Measurements from ENCODE around the gene ADGRB3. TPM values are rescaled to one million over a fixed set of nuclear protein-coding genes. Genes with fewer than 3 reads are reported as not detected.

Gene ADGRB3
- total and polyA plus RNA-seq, 10 of the 15 experiments (the other 5 are each of a cell fraction or from before 2014, with no cell fraction given) = 0.03 to 0.06 TPM; not detected in 8

- DNase-seq (ENCODE audit: low read depth, low spot score) = no peak
- ChIA-PET SMC1A (ENCODE audit: uncharacterized antibody, unreplicated experiment) (interaction anchor here (1.0 kb wide), 1 partner anchor 197 kb away, joined by 3 read pairs; no protein-coding TSS in a partner anchor), RAD21 (ENCODE audit: unreplicated experiment) (no interaction called here), CTCF (interaction anchor here (1.0 to 3.2 kb wide), 4 partner anchors 8 to 28 kb away, joined by 4 to 18 read pairs (median 5); no protein-coding TSS in a partner anchor), POLR2A (no interaction called here)
- Histone ChIP-seq H3K9ac (ENCODE audit: control insufficient read depth, insufficient read depth, low read length) (no peak overlapping the region), H4K20me1 (ENCODE audit: control insufficient read depth, insufficient read depth) (no peaks in the 10 kb centered on the region), H3K79me2 (ENCODE audit: control insufficient read depth, insufficient read depth, low read length) (no peaks in the 10 kb centered on the region), H2AFZ (ENCODE audit: control insufficient read depth, low read depth, low read length) (no peak overlapping the region), H3K27ac (ENCODE audit: control insufficient read depth, insufficient read depth) (no peak overlapping the region), H3K27me3 (replicated peaks in 1 of 2; ENCODE audit: control insufficient read depth in 2 of 2, insufficient read depth in 2 of 2, low read length in 1 of 2) (no peaks in the 10 kb centered on the region), H3K36me3 (ENCODE audit: control insufficient read depth in 2 of 2, insufficient read depth in 2 of 2, low read length in 1 of 2) (no peaks in the 10 kb centered on the region), H3K9me3 (replicated peaks; ENCODE audit: control insufficient read depth, insufficient read depth, low read length) (no peaks in the 10 kb centered on the region), H3K4me1 (ENCODE audit: control insufficient read depth, insufficient read depth, low read length) (no peaks in the 10 kb centered on the region), H3K4me3 (no peak overlapping the region), H3K4me2 (ENCODE audit: control insufficient read depth, insufficient read depth) (no peak overlapping the region)
- no peak for TF ChIP-seq CEBPB (IDR thresholded peaks at IDR 0.05; ENCODE audit: borderline replicate concordance in 1 of 2, low read depth in 2 of 2, low read length in 2 of 2)
- TF ChIP-seq, protein P1, sequence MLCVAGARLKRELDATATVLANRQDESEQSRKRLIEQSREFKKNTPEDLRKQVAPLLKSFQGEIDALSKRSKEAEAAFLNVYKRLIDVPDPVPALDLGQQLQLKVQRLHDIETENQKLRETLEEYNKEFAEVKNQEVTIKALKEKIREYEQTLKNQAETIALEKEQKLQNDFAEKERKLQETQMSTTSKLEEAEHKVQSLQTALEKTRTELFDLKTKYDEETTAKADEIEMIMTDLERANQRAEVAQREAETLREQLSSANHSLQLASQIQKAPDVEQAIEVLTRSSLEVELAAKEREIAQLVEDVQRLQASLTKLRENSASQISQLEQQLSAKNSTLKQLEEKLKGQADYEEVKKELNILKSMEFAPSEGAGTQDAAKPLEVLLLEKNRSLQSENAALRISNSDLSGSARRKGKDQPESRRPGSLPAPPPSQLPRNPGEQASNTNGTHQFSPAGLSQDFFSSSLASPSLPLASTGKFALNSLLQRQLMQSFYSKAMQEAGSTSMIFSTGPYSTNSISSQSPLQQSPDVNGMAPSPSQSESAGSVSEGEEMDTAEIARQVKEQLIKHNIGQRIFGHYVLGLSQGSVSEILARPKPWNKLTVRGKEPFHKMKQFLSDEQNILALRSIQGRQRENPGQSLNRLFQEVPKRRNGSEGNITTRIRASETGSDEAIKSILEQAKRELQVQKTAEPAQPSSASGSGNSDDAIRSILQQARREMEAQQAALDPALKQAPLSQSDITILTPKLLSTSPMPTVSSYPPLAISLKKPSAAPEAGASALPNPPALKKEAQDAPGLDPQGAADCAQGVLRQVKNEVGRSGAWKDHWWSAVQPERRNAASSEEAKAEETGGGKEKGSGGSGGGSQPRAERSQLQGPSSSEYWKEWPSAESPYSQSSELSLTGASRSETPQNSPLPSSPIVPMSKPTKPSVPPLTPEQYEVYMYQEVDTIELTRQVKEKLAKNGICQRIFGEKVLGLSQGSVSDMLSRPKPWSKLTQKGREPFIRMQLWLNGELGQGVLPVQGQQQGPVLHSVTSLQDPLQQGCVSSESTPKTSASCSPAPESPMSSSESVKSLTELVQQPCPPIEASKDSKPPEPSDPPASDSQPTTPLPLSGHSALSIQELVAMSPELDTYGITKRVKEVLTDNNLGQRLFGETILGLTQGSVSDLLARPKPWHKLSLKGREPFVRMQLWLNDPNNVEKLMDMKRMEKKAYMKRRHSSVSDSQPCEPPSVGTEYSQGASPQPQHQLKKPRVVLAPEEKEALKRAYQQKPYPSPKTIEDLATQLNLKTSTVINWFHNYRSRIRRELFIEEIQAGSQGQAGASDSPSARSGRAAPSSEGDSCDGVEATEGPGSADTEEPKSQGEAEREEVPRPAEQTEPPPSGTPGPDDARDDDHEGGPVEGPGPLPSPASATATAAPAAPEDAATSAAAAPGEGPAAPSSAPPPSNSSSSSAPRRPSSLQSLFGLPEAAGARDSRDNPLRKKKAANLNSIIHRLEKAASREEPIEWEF (IDR thresholded peaks at IDR 0.05; ENCODE audit: insufficient replicate concordance, low read depth, low read length) = no peak
- no peak for TF ChIP-seq ZBED1 (IDR thresholded peaks at IDR 0.05; ENCODE audit: borderline replicate concordance)
- no peak for TF ChIP-seq ESRRA (IDR thresholded peaks at IDR 0.05; ENCODE audit: low read length)
- TF ChIP-seq SUPT20H (IDR thresholded peaks at IDR 0.05; ENCODE audit: borderline replicate concordance, control insufficient read depth, low read depth, low read length) = no peak
- no peak for TF ChIP-seq SIN3A (IDR thresholded peaks at IDR 0.05; ENCODE audit: low read depth, low read length)
- TF ChIP-seq POLR2A (IDR thresholded peaks at IDR 0.05; ENCODE audit: low read depth, low read length) = no peak
- no peak for FAIRE-seq
- WGBS (ENCODE audit: insufficient coverage, insufficient replicate concordance, low lambda C conversion rate, missing lambda C conversion rate) = 0% methylated on average over 2 of the region's 2 CpGs
- intact Hi-C loops (cut with micrococcal nuclease; ENCODE audit: unreplicated experiment) = no loop called here
- ATAC-seq = no peak
- in situ Hi-C loops (cut with MboI) = no loop called here
- no TSS peak for BruUV-seq (replicated peaks)
These were observed 340.0 kb downstream of the ADGRB3 start for GRCh38 chr6:68975064-68975463.
